ENCODE results near the gene SLITRK3. TPM values are rescaled to one million over a fixed set of nuclear protein-coding genes. Genes with fewer than 3 reads are reported as not detected.

The SLITRK3 gene, protein sequence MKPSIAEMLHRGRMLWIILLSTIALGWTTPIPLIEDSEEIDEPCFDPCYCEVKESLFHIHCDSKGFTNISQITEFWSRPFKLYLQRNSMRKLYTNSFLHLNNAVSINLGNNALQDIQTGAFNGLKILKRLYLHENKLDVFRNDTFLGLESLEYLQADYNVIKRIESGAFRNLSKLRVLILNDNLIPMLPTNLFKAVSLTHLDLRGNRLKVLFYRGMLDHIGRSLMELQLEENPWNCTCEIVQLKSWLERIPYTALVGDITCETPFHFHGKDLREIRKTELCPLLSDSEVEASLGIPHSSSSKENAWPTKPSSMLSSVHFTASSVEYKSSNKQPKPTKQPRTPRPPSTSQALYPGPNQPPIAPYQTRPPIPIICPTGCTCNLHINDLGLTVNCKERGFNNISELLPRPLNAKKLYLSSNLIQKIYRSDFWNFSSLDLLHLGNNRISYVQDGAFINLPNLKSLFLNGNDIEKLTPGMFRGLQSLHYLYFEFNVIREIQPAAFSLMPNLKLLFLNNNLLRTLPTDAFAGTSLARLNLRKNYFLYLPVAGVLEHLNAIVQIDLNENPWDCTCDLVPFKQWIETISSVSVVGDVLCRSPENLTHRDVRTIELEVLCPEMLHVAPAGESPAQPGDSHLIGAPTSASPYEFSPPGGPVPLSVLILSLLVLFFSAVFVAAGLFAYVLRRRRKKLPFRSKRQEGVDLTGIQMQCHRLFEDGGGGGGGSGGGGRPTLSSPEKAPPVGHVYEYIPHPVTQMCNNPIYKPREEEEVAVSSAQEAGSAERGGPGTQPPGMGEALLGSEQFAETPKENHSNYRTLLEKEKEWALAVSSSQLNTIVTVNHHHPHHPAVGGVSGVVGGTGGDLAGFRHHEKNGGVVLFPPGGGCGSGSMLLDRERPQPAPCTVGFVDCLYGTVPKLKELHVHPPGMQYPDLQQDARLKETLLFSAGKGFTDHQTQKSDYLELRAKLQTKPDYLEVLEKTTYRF
- not detected for total RNA-seq

GRCh38 chr3:165195640-165196576 lies at the start of gene SLITRK3:
Gene SLITRK3, minus strand, starts transcription at chr3:165196384. Its CDS starts 5,554 bp downstream, at chr3:165190830.
- peak within 1 kb of the TSS; percentile 71 for H3K4me3 Mint-ChIP-seq
- no peak for DNase-seq

GRCh38 chr3:165243597-165243996 lies 47.4 kb upstream of the SLITRK3 start:
- H3K4me1 Mint-ChIP-seq (ENCODE audit: low read depth) = no peaks in the 10 kb centered on the region
- peaks cover 6% of the 10 kb centered on the region for H3K9me3 Mint-ChIP-seq
- H3K4me3 Mint-ChIP-seq = no peak overlapping the region
- no peaks in the 10 kb centered on the region for H3K27me3 Mint-ChIP-seq (ENCODE audit: low read depth)
- DNase-seq (no peak), ATAC-seq (no peak)
- no peaks in the 10 kb centered on the region for H3K36me3 Mint-ChIP-seq (ENCODE audit: insufficient read depth)

More at GRCh38 chr3:165195640-165196576, at the start of gene SLITRK3:
- H3K9me3 Mint-ChIP-seq = no peaks in the 10 kb centered on the region
- H3K27me3 Mint-ChIP-seq (ENCODE audit: low read depth) = peaks cover 55% of the 10 kb centered on the region
- ATAC-seq = peak in 1 of 2 donors; percentile 27
- no peaks in the 10 kb centered on the region for H3K36me3 Mint-ChIP-seq (ENCODE audit: insufficient read depth)
- peaks cover 18% of the 10 kb centered on the region for H3K4me1 Mint-ChIP-seq (ENCODE audit: low read depth)

- DNase-seq (no peak), ATAC-seq (no peak)
- H3K27me3 Mint-ChIP-seq (ENCODE audit: low read depth) = no peaks in the 10 kb centered on the region
- no peak overlapping the region for H3K4me3 Mint-ChIP-seq
- H3K9me3 Mint-ChIP-seq = no peaks in the 10 kb centered on the region
- H3K36me3 Mint-ChIP-seq (ENCODE audit: insufficient read depth) = no peaks in the 10 kb centered on the region
- H3K4me1 Mint-ChIP-seq (ENCODE audit: low read depth) = no peaks in the 10 kb centered on the region
These were observed 37.5 kb upstream of the SLITRK3 start for GRCh38 chr3:165233501-165234195.

DNA sequence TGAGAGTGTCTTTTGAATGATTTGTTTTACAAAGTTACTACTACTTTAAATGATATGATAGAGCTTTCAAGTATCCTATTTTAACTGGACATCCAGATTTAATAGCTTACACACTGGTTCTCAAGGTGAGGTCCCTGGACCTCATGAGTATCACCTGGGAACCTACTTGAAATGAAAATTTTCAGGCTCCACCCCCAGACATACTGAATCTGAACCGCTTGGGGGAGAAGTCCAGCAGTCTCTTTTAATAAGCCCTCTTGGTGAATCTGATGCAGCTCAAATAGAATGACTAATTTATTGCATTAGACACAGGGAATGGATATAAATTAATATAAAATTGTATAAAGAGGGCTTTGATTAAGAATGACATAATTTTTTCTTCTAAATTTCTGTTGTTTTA lies 29.4 kb upstream of the SLITRK3 start:
- ATAC-seq (no peak), DNase-seq (no peak)
- peaks cover 3% of the 10 kb centered on the region for H3K9me3 Mint-ChIP-seq
- H3K36me3 Mint-ChIP-seq (ENCODE audit: insufficient read depth) = no peaks in the 10 kb centered on the region
- H3K4me1 Mint-ChIP-seq (ENCODE audit: low read depth) = no peaks in the 10 kb centered on the region
- no peak overlapping the region for H3K4me3 Mint-ChIP-seq
- no peaks in the 10 kb centered on the region for H3K27me3 Mint-ChIP-seq (ENCODE audit: low read depth)

GRCh38 chr3:165217739-165218138 lies 21.6 kb upstream of the SLITRK3 start:
- Mint-ChIP-seq H3K27me3 (ENCODE audit: low read depth) (no peaks in the 10 kb centered on the region), H3K9me3 (no peaks in the 10 kb centered on the region), H3K36me3 (ENCODE audit: insufficient read depth) (no peaks in the 10 kb centered on the region), H3K4me1 (ENCODE audit: low read depth) (no peaks in the 10 kb centered on the region), H3K4me3 (no peak overlapping the region)
- DNase-seq = no peak
- ATAC-seq = no peak

DNA sequence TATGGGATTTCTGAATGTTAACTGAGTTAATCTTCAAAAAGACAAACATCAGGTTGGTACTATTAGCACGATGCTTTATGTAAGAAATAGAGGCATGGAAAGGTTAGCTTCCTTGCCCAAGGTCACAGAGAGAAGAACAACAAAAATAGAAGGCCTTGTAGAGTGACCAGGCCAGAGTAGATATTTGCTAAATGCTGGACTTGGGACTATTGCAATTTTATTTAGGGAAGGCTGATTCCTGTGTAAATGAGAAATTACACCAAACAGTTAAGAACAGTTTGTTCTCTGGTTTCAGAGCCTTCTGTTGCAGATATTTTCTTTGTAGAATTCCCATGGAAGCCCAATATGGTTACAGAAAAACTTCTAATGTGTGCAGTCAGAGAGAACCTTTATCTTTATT lies 16.4 kb upstream of the SLITRK3 start:
- no peak for ATAC-seq
- no peak for DNase-seq
- no peaks in the 10 kb centered on the region for H3K9me3 Mint-ChIP-seq
- no peaks in the 10 kb centered on the region for H3K4me1 Mint-ChIP-seq (ENCODE audit: low read depth)
- H3K36me3 Mint-ChIP-seq (ENCODE audit: insufficient read depth) = no peaks in the 10 kb centered on the region
- no peak overlapping the region for H3K4me3 Mint-ChIP-seq
- H3K27me3 Mint-ChIP-seq (ENCODE audit: low read depth) = no peaks in the 10 kb centered on the region

DNA sequence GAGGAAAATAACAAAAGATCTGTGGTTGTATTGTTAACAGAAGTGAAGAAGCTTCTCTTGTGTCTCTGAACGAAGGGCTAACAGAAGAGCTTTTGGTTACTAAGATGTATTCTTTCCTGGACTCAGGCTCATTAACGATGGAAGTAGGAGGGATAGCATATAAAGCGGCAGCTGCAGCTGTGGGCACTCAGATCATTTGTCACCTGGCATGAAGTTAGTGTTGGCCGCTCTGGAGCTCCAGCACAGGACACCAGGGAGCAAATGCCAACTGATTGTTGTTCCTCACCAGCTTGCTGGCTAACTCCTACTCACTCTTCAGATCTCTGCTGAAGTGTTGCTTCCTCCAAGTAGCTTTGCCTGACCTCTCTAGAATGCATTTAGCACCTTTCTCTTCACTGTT lies 15.5 kb upstream of the SLITRK3 start:
- H3K4me3 Mint-ChIP-seq = no peak overlapping the region
- H3K27me3 Mint-ChIP-seq (ENCODE audit: low read depth) = peaks cover 1% of the 10 kb centered on the region
- DNase-seq (no peak), ATAC-seq (no peak)
- H3K36me3 Mint-ChIP-seq (ENCODE audit: insufficient read depth) = no peaks in the 10 kb centered on the region
- peaks cover 2% of the 10 kb centered on the region for H3K4me1 Mint-ChIP-seq (ENCODE audit: low read depth)
- H3K9me3 Mint-ChIP-seq = no peaks in the 10 kb centered on the region

DNA sequence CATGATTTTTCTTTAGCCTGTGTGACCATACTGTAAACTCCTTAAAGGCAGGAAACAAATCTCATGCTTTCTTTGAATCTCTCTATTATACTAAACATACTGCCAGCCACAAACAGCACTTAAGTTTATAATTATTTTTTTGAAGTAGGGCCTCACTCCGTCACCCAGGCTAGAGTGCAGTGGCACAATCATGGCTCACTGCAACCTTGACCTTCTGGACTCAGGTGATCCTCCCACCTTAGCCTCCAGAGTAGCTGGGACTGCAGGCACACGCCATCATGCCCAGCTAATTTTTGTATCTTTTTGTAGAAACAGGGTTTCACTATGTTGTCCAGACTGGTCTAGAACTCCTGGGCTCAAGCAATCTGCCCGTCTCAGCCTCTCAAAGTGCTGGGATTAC lies 14.5 kb upstream of the SLITRK3 start:
- no peak overlapping the region for H3K4me3 Mint-ChIP-seq
- H3K9me3 Mint-ChIP-seq = no peaks in the 10 kb centered on the region
- no peaks in the 10 kb centered on the region for H3K36me3 Mint-ChIP-seq (ENCODE audit: insufficient read depth)
- H3K27me3 Mint-ChIP-seq (ENCODE audit: low read depth) = peaks cover 3% of the 10 kb centered on the region
- ATAC-seq (no peak), DNase-seq (no peak)
- H3K4me1 Mint-ChIP-seq (ENCODE audit: low read depth) = peaks cover 3% of the 10 kb centered on the region

DNA sequence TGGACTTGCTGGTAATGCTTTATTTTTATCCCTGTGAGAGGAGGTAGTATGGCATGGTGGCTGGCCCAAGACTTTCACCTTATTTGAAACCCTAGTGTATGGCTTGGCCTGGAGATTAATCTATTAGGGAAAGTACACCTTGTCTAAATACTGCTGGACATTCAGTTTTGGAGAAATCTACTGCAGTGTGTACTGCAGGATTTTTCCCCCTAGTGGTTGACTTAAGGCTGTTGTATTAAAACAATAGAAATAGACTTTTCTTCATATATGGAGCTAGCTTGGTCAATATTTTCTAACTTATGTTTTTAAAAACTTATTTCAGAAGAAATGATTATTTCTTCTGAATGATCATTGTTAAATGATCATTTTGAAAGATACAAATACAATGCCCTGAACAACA lies 13.9 kb upstream of the SLITRK3 start:
- peaks cover 3% of the 10 kb centered on the region for H3K27me3 Mint-ChIP-seq (ENCODE audit: low read depth)
- DNase-seq = no peak
- no peak for ATAC-seq
- H3K4me1 Mint-ChIP-seq (ENCODE audit: low read depth) = peaks cover 3% of the 10 kb centered on the region
- H3K9me3 Mint-ChIP-seq = no peaks in the 10 kb centered on the region
- no peaks in the 10 kb centered on the region for H3K36me3 Mint-ChIP-seq (ENCODE audit: insufficient read depth)
- no peak overlapping the region for H3K4me3 Mint-ChIP-seq

- peaks cover 10% of the 10 kb centered on the region for H3K27me3 Mint-ChIP-seq (ENCODE audit: low read depth)
- ATAC-seq (peak; percentile 58 to 62), DNase-seq (no peak)
- peaks cover 3% of the 10 kb centered on the region for H3K4me1 Mint-ChIP-seq (ENCODE audit: low read depth)
- H3K9me3 Mint-ChIP-seq = no peaks in the 10 kb centered on the region
- H3K4me3 Mint-ChIP-seq = peak overlapping the region; percentile 58
- no peaks in the 10 kb centered on the region for H3K36me3 Mint-ChIP-seq (ENCODE audit: insufficient read depth)
These were observed 10.5 kb upstream of the SLITRK3 start for GRCh38 chr3:165206454-165207266.

- Mint-ChIP-seq H3K36me3 (ENCODE audit: insufficient read depth) (no peaks in the 10 kb centered on the region), H3K27me3 (ENCODE audit: low read depth) (peaks cover 10% of the 10 kb centered on the region), H3K4me3 (no peak overlapping the region), H3K9me3 (no peaks in the 10 kb centered on the region), H3K4me1 (ENCODE audit: low read depth) (peaks cover 3% of the 10 kb centered on the region)
- DNase-seq (no peak), ATAC-seq (no peak)
These were observed 8.3 kb upstream of the SLITRK3 start for GRCh38 chr3:165204445-165204844.

- H3K36me3 Mint-ChIP-seq (ENCODE audit: insufficient read depth) = no peaks in the 10 kb centered on the region
- no peak for DNase-seq
- ATAC-seq = no peak
- H3K4me3 Mint-ChIP-seq = no peak overlapping the region
- peaks cover 16% of the 10 kb centered on the region for H3K27me3 Mint-ChIP-seq (ENCODE audit: low read depth)
- H3K9me3 Mint-ChIP-seq = no peaks in the 10 kb centered on the region
- peaks cover 3% of the 10 kb centered on the region for H3K4me1 Mint-ChIP-seq (ENCODE audit: low read depth)
These were observed 6.8 kb upstream of the SLITRK3 start for GRCh38 chr3:165202995-165203394.

DNA sequence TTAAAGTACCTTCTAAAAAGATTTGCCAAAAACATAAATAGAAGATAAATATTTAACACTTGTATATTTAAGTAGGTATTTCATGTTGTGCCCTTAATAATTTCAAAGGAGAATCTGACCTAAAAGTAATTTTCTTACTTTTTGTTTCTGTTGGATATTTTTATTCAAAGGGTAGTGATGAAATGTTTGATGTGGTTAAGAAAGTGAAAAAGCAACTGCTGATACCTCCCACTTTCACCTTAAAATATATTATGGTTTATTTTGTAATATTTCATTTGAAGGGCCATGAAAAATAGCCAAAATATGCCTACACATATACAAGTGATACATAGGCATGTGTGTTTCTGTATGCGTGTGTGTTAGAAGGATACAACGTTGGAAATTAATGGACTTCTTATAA lies 5.8 kb upstream of the SLITRK3 start:
- no peak overlapping the region for H3K4me3 Mint-ChIP-seq
- ATAC-seq = no peak

More for the DNA sequence above, 5.8 kb upstream of the SLITRK3 start:
- Mint-ChIP-seq H3K9me3 (no peaks in the 10 kb centered on the region), H3K36me3 (ENCODE audit: insufficient read depth) (no peaks in the 10 kb centered on the region), H3K27me3 (ENCODE audit: low read depth) (peaks cover 19% of the 10 kb centered on the region), H3K4me1 (ENCODE audit: low read depth) (peaks cover 5% of the 10 kb centered on the region)
- no peak for DNase-seq
